ENCODE data around the gene MPZL1.

GRCh38 chr1:167703557-167703956, 18.2 kb upstream of the MPZL1 start:
- TF ChIP-seq CTCF (IDR thresholded peaks at IDR 0.05 in 4 of 5, conservative IDR thresholded peaks at IDR 0.05 in 1 of 5) = no peak
- TF ChIP-seq POLR2A (IDR thresholded peaks at IDR 0.05) = no peak

All from gastrocnemius medialis (tissue), 4 donors.